Type B pancreatic cell (in vitro differentiated cells): ENCODE data around the gene AASDH. TPM values are rescaled to one million over a fixed set of nuclear protein-coding genes. Genes with fewer than 3 reads are reported as not detected.

Experiments
- DNase-seq: peaks from one replicate; pipeline ENCODE4 v3.0.0; 2021; ENCODE audit warnings: mixed read lengths; ENCODE audit not compliant: unreplicated experiment; ENCODE audit errors: extremely low spot score
- H3K27ac Mint-ChIP-seq: 2 replicates; pipeline ENCODE4 v1.8.0; 2021; ENCODE audit warnings: mild to moderate bottlenecking, mixed read lengths
- H3K27me3 Mint-ChIP-seq: 2 replicates; pipeline ENCODE4 v1.8.0; 2021; ENCODE audit warnings: mixed read lengths
- H3K36me3 Mint-ChIP-seq: 2 replicates; pipeline ENCODE4 v1.8.0; 2021; ENCODE audit warnings: mixed read lengths
- H3K4me1 Mint-ChIP-seq: one replicate; pipeline ENCODE4 v1.8.0; 2021; ENCODE audit warnings: mixed read lengths; ENCODE audit not compliant: unreplicated experiment
- H3K4me3 Mint-ChIP-seq: 2 replicates; pipeline ENCODE4 v1.8.0; 2021; ENCODE audit warnings: mild to moderate bottlenecking, mixed read lengths
- H3K9me3 Mint-ChIP-seq: 2 replicates; pipeline ENCODE4 v1.8.0; 2021; ENCODE audit warnings: mixed read lengths
- total RNA-seq: library from RNA; stranded (reverse); gene quantifications from 2 replicates; pipeline ENCODE4 v1.2.1, GENCODE V29; 2021; ENCODE audit warnings: low replicate concordance
- TF ChIP-seq, protein P1 (sequence below): fragments of 200-600 bp; sonication (generic); conservative IDR thresholded peaks from 2 replicates; pipeline ENCODE4 v1.5.0; 2021; ENCODE audit warnings: antibody characterized with exemption, mild to moderate bottlenecking

AASDH gene
- total RNA-seq, 1 donor from 2014 or later, result 19.2 TPM

DNA sequence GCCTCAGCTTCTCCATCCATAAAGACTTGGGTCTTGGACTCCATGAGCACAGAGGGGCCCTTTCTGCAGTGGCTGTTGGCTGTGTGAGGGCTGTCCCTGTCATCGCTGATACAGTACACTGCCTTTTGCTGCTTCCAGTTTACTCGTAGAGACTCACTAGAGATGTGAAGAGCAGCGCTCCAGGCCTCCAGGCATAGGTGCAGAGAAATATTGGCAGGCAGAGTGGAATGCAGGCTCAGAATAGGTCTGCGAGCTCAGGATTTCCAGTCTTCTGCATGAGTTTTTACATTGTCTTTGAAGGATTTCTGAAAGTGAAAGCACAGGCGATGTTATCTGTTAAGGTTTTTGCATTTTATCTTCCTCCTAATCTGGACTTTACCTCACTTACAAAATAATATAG, 97.4 kb downstream of the AASDH start:
- H3K4me1 Mint-ChIP-seq, result peaks cover 9% of the 10 kb centered on the region

DNA sequence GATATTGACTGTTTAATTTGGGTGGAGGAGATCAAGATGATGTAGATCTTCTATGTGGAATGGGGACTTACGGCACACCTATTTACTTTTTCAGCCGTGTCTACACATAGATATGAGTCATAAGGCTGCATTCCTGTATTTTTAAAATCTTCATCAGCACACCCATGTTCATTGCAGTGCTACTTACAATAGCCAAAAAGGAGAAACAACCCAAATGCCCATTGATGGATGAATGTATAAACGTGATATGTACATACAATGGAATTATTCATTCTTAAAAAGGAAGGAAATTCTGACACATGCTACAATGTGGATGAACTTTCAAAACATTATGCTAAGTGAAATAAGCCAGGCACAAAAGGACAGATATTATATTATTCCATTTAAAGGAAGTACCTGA, 98.6 kb downstream of the AASDH start:
- no peak overlapping the region for H3K27ac Mint-ChIP-seq
- peaks cover 6% of the 10 kb centered on the region for H3K9me3 Mint-ChIP-seq
- TF ChIP-seq, protein P1, sequence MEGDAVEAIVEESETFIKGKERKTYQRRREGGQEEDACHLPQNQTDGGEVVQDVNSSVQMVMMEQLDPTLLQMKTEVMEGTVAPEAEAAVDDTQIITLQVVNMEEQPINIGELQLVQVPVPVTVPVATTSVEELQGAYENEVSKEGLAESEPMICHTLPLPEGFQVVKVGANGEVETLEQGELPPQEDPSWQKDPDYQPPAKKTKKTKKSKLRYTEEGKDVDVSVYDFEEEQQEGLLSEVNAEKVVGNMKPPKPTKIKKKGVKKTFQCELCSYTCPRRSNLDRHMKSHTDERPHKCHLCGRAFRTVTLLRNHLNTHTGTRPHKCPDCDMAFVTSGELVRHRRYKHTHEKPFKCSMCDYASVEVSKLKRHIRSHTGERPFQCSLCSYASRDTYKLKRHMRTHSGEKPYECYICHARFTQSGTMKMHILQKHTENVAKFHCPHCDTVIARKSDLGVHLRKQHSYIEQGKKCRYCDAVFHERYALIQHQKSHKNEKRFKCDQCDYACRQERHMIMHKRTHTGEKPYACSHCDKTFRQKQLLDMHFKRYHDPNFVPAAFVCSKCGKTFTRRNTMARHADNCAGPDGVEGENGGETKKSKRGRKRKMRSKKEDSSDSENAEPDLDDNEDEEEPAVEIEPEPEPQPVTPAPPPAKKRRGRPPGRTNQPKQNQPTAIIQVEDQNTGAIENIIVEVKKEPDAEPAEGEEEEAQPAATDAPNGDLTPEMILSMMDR, result no peak
- H3K36me3 Mint-ChIP-seq, result peaks cover 9% of the 10 kb centered on the region
- H3K27me3 Mint-ChIP-seq, result no peaks in the 10 kb centered on the region
- no peak for DNase-seq
- H3K4me3 Mint-ChIP-seq, result no peak overlapping the region
- H3K4me1 Mint-ChIP-seq, result peaks cover 9% of the 10 kb centered on the region

More for the DNA sequence above, 97.4 kb downstream of the AASDH start:
- TF ChIP-seq, protein P1, result no peak
- Mint-ChIP-seq H3K27me3 (no peaks in the 10 kb centered on the region), H3K4me3 (peak overlapping the region; percentile 32), H3K9me3 (peaks cover 6% of the 10 kb centered on the region), H3K36me3 (peaks cover 9% of the 10 kb centered on the region), H3K27ac (peak overlapping the region; percentile 48)
- DNase-seq, result no peak

Other genes with a start within 250 kb of the AASDH start
- gene PPAT, start 48.1 kb upstream of the AASDH start, total RNA-seq, result 20.6 and 37.8 TPM in 2 replicates
- gene PAICS, start 48.8 kb upstream of the AASDH start, total RNA-seq, result 92.8 and 157 TPM in 2 replicates
- gene SRP72, start 80.1 kb upstream of the AASDH start, total RNA-seq, result 87.3 and 108 TPM in 2 replicates
- 0.74 and 1.1 TPM in 2 replicates for gene ARL9, start 118.3 kb upstream of the AASDH start, total RNA-seq